ENCODE measurements around the gene SCGB2A2.

- TF ChIP-seq BHLHE40 (IDR thresholded peaks at IDR 0.05; ENCODE audit: borderline replicate concordance in 1 of 2, low read depth in 2 of 2, low read length in 1 of 2) (no peak), POLR2A (IDR thresholded peaks at IDR 0.05; ENCODE audit: low read depth, low read length) (no peak), RFX5 (IDR thresholded peaks at IDR 0.05; ENCODE audit: low read depth, low read length) (no peak), STAT3 (IDR thresholded peaks at IDR 0.05; ENCODE audit: low read depth, low read length) (no peak)
Observed at GRCh38 chr11:62233730-62234129, 36.2 kb upstream of the SCGB2A2 start.
